Natural killer cell (primary cell): ENCODE measurements around the gene CD83. TPM values are rescaled to one million over a fixed set of nuclear protein-coding genes. Genes with fewer than 3 reads are reported as not detected.
"Not testable (repeated sequence)": the region's sequence is repeated elsewhere in the genome, so short reads cannot be mapped to it uniquely, and the experiment has no call there.

Experiments
- ATAC-seq, 3 donors: fragments of 150-1000 bp in 2 of 3; fragments of 200-7000 bp in 1 of 3; cut with Tn5 transposase; 1 replicate in 1 of 3; 2 replicates in 2 of 3; pipeline ENCODE4 v1.10.0; 2021; ENCODE audit warnings: mild to moderate bottlenecking in 2 of 3, moderate library complexity in 2 of 3
- DNase-seq, 2 donors: peaks; one replicate each; pipeline versions ENCODE4 v3.0.0 to v3.0.0-alpha.2; 2013 to 2021; ENCODE audit warnings: mixed read lengths in 1 of 2
- H3K27ac ChIP-seq: one replicate; pipeline ENCODE4 v1.5.1; 2013; ENCODE audit warnings: mild to moderate bottlenecking, low read length
- H3K27me3 ChIP-seq: one replicate; pipeline ENCODE4 v1.6.1; 2013; ENCODE audit warnings: low read length; ENCODE audit not compliant: control insufficient read depth, insufficient read depth
- H3K36me3 ChIP-seq: one replicate; pipeline ENCODE4 v1.6.1; 2013; ENCODE audit warnings: low read length; ENCODE audit not compliant: control insufficient read depth, insufficient read depth
- H3K4me1 ChIP-seq: one replicate; pipeline ENCODE4 v1.6.1; 2013; ENCODE audit warnings: low read length; ENCODE audit not compliant: control insufficient read depth, insufficient read depth
- H3K4me3 ChIP-seq: one replicate; pipeline ENCODE4 v1.5.1; 2013; ENCODE audit warnings: low read length
- H3K9me3 ChIP-seq: one replicate; pipeline ENCODE4 v1.6.1; 2013; ENCODE audit warnings: low read length; ENCODE audit not compliant: control insufficient read depth, insufficient read depth
- H3K27ac Mint-ChIP-seq, 2 donors: one replicate each; pipeline ENCODE4 v1.8.0; 2022; ENCODE audit warnings: mild to moderate bottlenecking in 2 of 2, mixed read lengths in 2 of 2, moderate library complexity in 1 of 2
- H3K27me3 Mint-ChIP-seq, 2 donors: one replicate each; pipeline ENCODE4 v1.8.0; 2022; ENCODE audit warnings: low read depth in 2 of 2, mixed read lengths in 2 of 2
- H3K36me3 Mint-ChIP-seq: one replicate; pipeline ENCODE4 v1.8.0; 2022; ENCODE audit warnings: mixed read lengths
- H3K4me1 Mint-ChIP-seq, 2 donors: one replicate each; pipeline ENCODE4 v1.8.0; 2022; ENCODE audit warnings: mixed read lengths in 2 of 2
- H3K4me3 Mint-ChIP-seq: one replicate; pipeline ENCODE4 v1.8.0; 2022; ENCODE audit warnings: mild to moderate bottlenecking, moderate library complexity, mixed read lengths
- H3K9me3 Mint-ChIP-seq, 2 donors: one replicate each; pipeline ENCODE4 v1.8.0; 2022; ENCODE audit warnings: mixed read lengths in 2 of 2
- WGBS: methylation state at CpG from one replicate; pipeline ENCODE4 v1.1.7; 2013; ENCODE audit warnings: missing lambda C conversion rate; ENCODE audit not compliant: insufficient coverage; 5-methylcytosine and 5-hydroxymethylcytosine counted together
- intact Hi-C: fragments of 100-400 bp; cut with micrococcal nuclease; formaldehyde crosslinking; loops from one replicate; pipeline ENCODE4 v1.14.2; 2022
- total RNA-seq, 4 donors: library from RNA; stranded (reverse); fragments of 120-200 nt in 1 of 4; gene quantifications; one replicate each; pipeline versions ENCODE4 v1.2.3 to v1.2.4, GENCODE V29; 2013 to 2022
- TF ChIP-seq, protein P1 (sequence below): fragments of 200-600 bp; IDR thresholded peaks from one replicate; pipeline ENCODE4 v1.8.0; 2022; ENCODE audit warnings: antibody characterized with exemption

CD83 gene
- total RNA-seq, 3 donors from 2014 or later (not counting 1 experiment from before 2014, with no cell fraction given): 54.8 to 110 (median 64.3) TPM

DNA sequence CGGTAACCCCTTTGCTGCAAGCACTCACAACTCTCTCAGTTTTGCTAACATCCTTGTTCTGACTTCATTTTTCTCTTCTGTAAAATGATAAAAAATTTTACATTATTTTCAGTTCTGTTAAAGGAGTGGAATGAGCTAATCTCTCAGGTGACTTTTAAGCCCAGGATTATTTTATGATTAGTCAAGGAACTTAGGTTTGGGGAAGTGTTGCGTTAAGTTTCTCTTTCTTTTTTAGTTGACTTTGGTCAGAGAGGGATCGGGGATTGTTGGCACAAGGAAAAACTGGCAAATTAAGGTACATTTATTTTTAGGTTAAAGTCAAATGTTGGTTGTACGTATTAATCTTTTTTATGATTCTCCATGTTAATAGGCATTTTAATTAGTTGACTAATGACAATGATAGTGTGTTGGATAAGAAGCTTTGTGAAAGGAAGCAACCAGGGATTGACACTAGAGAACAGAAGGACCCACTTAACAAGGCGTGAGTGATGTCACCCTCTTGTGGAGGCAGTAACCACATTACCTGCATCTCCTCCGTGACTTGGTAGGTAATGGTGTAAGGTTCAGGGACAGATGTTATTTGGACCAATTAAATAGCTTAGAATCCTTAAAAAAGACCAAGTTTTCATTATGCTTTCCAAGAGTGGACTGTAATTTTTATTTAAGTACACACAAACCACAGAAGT is 31.6 kb downstream of the CD83 start:
- H3K27me3 Mint-ChIP-seq: no peaks in the 10 kb centered on the region
- intact Hi-C loops: loop anchor here (10.0 kb wide), 1 partner anchor 104 kb away; no protein-coding TSS in a partner anchor
- TF ChIP-seq, protein P1, sequence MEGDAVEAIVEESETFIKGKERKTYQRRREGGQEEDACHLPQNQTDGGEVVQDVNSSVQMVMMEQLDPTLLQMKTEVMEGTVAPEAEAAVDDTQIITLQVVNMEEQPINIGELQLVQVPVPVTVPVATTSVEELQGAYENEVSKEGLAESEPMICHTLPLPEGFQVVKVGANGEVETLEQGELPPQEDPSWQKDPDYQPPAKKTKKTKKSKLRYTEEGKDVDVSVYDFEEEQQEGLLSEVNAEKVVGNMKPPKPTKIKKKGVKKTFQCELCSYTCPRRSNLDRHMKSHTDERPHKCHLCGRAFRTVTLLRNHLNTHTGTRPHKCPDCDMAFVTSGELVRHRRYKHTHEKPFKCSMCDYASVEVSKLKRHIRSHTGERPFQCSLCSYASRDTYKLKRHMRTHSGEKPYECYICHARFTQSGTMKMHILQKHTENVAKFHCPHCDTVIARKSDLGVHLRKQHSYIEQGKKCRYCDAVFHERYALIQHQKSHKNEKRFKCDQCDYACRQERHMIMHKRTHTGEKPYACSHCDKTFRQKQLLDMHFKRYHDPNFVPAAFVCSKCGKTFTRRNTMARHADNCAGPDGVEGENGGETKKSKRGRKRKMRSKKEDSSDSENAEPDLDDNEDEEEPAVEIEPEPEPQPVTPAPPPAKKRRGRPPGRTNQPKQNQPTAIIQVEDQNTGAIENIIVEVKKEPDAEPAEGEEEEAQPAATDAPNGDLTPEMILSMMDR: no peak

DNA sequence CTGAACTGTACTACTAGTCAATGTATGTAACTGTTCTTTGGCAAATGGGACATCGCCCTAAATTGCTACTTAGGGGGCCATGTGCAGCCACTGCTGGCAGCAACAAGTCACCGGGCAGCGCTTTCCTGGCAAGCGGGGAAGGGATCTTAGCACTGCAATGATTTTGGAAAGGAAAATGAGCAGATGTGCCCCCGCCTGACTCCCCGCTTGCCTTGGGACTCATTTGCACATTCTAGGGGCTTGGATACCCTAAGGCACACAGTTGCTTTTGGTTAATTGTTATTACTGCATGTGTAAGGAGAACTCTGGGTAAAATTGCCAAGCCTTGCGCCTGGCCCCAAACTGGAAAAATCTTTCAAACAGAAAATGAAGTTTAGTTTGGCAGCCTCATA is 32.2 kb downstream of the CD83 start:
- WGBS: 95% methylated on average over 7 of the region's 7 CpGs

More for the DNA sequence above, 31.6 kb downstream of the CD83 start:
- H3K27ac ChIP-seq: no peak overlapping the region
- ATAC-seq: no peak
- Mint-ChIP-seq H3K36me3 (no peaks in the 10 kb centered on the region), H3K4me1 (peaks cover 5 to 7% of the 10 kb centered on the region in 2 donors), H3K9me3 (no peaks in the 10 kb centered on the region), H3K4me3 (no peak overlapping the region), H3K27ac (no peak overlapping the region)
- no peak for DNase-seq
- WGBS: 61% methylated on average over 5 of the region's 6 CpGs
- H3K36me3 ChIP-seq: no peaks in the 10 kb centered on the region
- peaks cover 3% of the 10 kb centered on the region for H3K4me1 ChIP-seq
- H3K4me3 ChIP-seq: no peak overlapping the region
- H3K9me3 ChIP-seq: no peaks in the 10 kb centered on the region
- H3K27me3 ChIP-seq: no peaks in the 10 kb centered on the region

GRCh38 chr6:14151300-14151699 is 33.7 kb downstream of the CD83 start:
- H3K27ac ChIP-seq, DNase-seq, H3K4me1 Mint-ChIP-seq, H3K27me3 ChIP-seq, intact Hi-C loops, H3K4me3 Mint-ChIP-seq, H3K27ac Mint-ChIP-seq, H3K4me1 ChIP-seq, H3K4me3 ChIP-seq, H3K36me3 Mint-ChIP-seq, H3K9me3 ChIP-seq, H3K27me3 Mint-ChIP-seq, H3K9me3 Mint-ChIP-seq, H3K36me3 ChIP-seq, ATAC-seq: not testable (repeated sequence)
- 73% methylated on average over 1 of the region's 3 CpGs for WGBS

More for the DNA sequence above, 32.2 kb downstream of the CD83 start:
- no peaks in the 10 kb centered on the region for H3K36me3 ChIP-seq
- Mint-ChIP-seq H3K4me1 (peaks cover 2 to 4% of the 10 kb centered on the region in 2 donors), H3K27me3 (no peaks in the 10 kb centered on the region), H3K9me3 (no peaks in the 10 kb centered on the region), H3K27ac (no peak overlapping the region), H3K4me3 (no peak overlapping the region), H3K36me3 (no peaks in the 10 kb centered on the region)
- H3K27me3 ChIP-seq: no peaks in the 10 kb centered on the region
- H3K4me1 ChIP-seq: peaks cover 3% of the 10 kb centered on the region
- H3K4me3 ChIP-seq: no peak overlapping the region
- H3K9me3 ChIP-seq: no peaks in the 10 kb centered on the region
- intact Hi-C loops: loop anchor here (10.0 kb wide), 1 partner anchor 105 kb away; no protein-coding TSS in a partner anchor
- no peak for ATAC-seq
- DNase-seq: no peak
- TF ChIP-seq, protein P1: no peak
- no peak overlapping the region for H3K27ac ChIP-seq

GRCh38 chr6:14151773-14152172 is 34.2 kb downstream of the CD83 start:
- DNase-seq (no peak), ATAC-seq (no peak)
- intact Hi-C loops: no loop called here
- peaks cover 0 to 7% of the 10 kb centered on the region in 2 donors for H3K27me3 Mint-ChIP-seq
- Histone ChIP-seq H3K9me3 (no peaks in the 10 kb centered on the region), H3K27ac (no peak overlapping the region), H3K4me1 (peaks cover 3% of the 10 kb centered on the region), H3K4me3 (no peak overlapping the region), H3K27me3 (no peaks in the 10 kb centered on the region), H3K36me3 (no peaks in the 10 kb centered on the region)
- H3K4me1 Mint-ChIP-seq: no peaks in the 10 kb centered on the region
- no peak overlapping the region for H3K4me3 Mint-ChIP-seq
- H3K27ac Mint-ChIP-seq: no peak overlapping the region
- TF ChIP-seq, protein P1: no peak
- H3K9me3 Mint-ChIP-seq: no peaks in the 10 kb centered on the region
- WGBS: 100% methylated on average over 1 of the region's 1 CpG
- H3K36me3 Mint-ChIP-seq: no peaks in the 10 kb centered on the region
